Posterior cingulate gyrus (tissue), 11 donors: ENCODE data around the gene PLCH2.

Source experiments
- DNase-seq, 10 donors: peaks; one replicate each; pipeline versions ENCODE4 v3.0.0 to v3.0.0-alpha.2; 2020 to 2021; ENCODE audit warnings: mixed read lengths in 3 of 10
- intact Hi-C: fragments of 100-400 bp; cut with DNase I; formaldehyde crosslinking; loops from one replicate; pipeline ENCODE4 v1.15.1; 2023

The PLCH2 gene

GRCh38 chr1:2496087-2496622 lies 20.1 kb downstream of the PLCH2 start:
- intact Hi-C loops = no loop called here
- no peak for DNase-seq

GRCh38 chr1:2496746-2497145 lies 20.7 kb downstream of the PLCH2 start:
- no peak for DNase-seq
- intact Hi-C loops = no loop called here

- intact Hi-C loops = no loop called here
- DNase-seq = no peak
These were observed 21.8 kb downstream of the PLCH2 start for GRCh38 chr1:2497891-2498290.

GRCh38 chr1:2498648-2499047 lies 22.6 kb downstream of the PLCH2 start:
- intact Hi-C loops = no loop called here
- no peak for DNase-seq

- intact Hi-C loops = no loop called here
- no peak for DNase-seq
These were observed 23.2 kb downstream of the PLCH2 start for GRCh38 chr1:2499260-2499659.

- DNase-seq = no peak
- intact Hi-C loops = no loop called here
These were observed 24.0 kb downstream of the PLCH2 start for GRCh38 chr1:2499986-2500596.

GRCh38 chr1:2501041-2501819 lies 25.1 kb downstream of the PLCH2 start:
- no peak for DNase-seq
- intact Hi-C loops = no loop called here

- intact Hi-C loops = no loop called here
- no peak for DNase-seq
These were observed 25.7 kb downstream of the PLCH2 start for GRCh38 chr1:2501820-2502119.

GRCh38 chr1:2502210-2502609 lies 26.1 kb downstream of the PLCH2 start:
- no peak for DNase-seq
- intact Hi-C loops = no loop called here

GRCh38 chr1:2502661-2503553 lies 26.8 kb downstream of the PLCH2 start:
- DNase-seq = no peak
- intact Hi-C loops = no loop called here

- intact Hi-C loops = no loop called here
- no peak for DNase-seq
These were observed 27.6 kb downstream of the PLCH2 start for GRCh38 chr1:2503554-2504224.

GRCh38 chr1:2504225-2504948 lies 28.3 kb downstream of the PLCH2 start:
- no peak for DNase-seq
- intact Hi-C loops = no loop called here

GRCh38 chr1:2504949-2505272 lies 28.8 kb downstream of the PLCH2 start:
- intact Hi-C loops = no loop called here

GRCh38 chr1:2505461-2505994 lies 29.4 kb downstream of the PLCH2 start:
- DNase-seq = no peak

More at GRCh38 chr1:2504949-2505272, 28.8 kb downstream of the PLCH2 start:
- no peak for DNase-seq

GRCh38 chr1:2506007-2506860 lies 30.1 kb downstream of the PLCH2 start:
- intact Hi-C loops = no loop called here
- no peak for DNase-seq

More at GRCh38 chr1:2505461-2505994, 29.4 kb downstream of the PLCH2 start:
- intact Hi-C loops = no loop called here

- DNase-seq = no peak
- intact Hi-C loops = no loop called here
These were observed 30.9 kb downstream of the PLCH2 start for GRCh38 chr1:2506901-2507565.

GRCh38 chr1:2507744-2508155 lies 31.7 kb downstream of the PLCH2 start:
- intact Hi-C loops = no loop called here
- no peak for DNase-seq

- intact Hi-C loops = no loop called here
- no peak for DNase-seq
These were observed 32.1 kb downstream of the PLCH2 start for GRCh38 chr1:2508180-2508579.
